Skeletal muscle tissue (tissue), 4 donors: ENCODE measurements around the gene CYP2R1. TPM values are rescaled to one million over a fixed set of nuclear protein-coding genes. Genes with fewer than 3 reads are reported as not detected.

Experiments
- H3K27ac ChIP-seq: one replicate; pipeline ENCODE4 v1.7.0; 2013; ENCODE audit warnings: mild to moderate bottlenecking, low read depth, low read length, inconsistent platforms
- H3K27me3 ChIP-seq, 3 donors: one replicate each; pipeline ENCODE4 v1.7.0; 2013; ENCODE audit warnings: low read length in 3 of 3; ENCODE audit not compliant: control insufficient read depth in 3 of 3, insufficient read depth in 3 of 3
- H3K36me3 ChIP-seq, 3 donors: one replicate each; pipeline ENCODE4 v1.7.0; 2013; ENCODE audit warnings: low read length in 3 of 3; ENCODE audit not compliant: control insufficient read depth in 3 of 3, insufficient read depth in 3 of 3
- H3K4me1 ChIP-seq, 3 donors: one replicate each; pipeline ENCODE4 v1.7.0; 2013; ENCODE audit warnings: low read length in 3 of 3, mild to moderate bottlenecking in 3 of 3; ENCODE audit not compliant: control insufficient read depth in 3 of 3, insufficient read depth in 3 of 3
- H3K4me3 ChIP-seq, 3 donors: one replicate each; pipeline ENCODE4 v1.7.0; 2013; ENCODE audit warnings: low read length in 3 of 3
- H3K9ac ChIP-seq, 3 donors: one replicate each; pipeline ENCODE4 v1.7.0; 2013; ENCODE audit warnings: low read length in 3 of 3, mild to moderate bottlenecking in 3 of 3, moderate library complexity in 2 of 3, low read depth in 1 of 3
- H3K9me3 ChIP-seq, 3 donors: one replicate each; pipeline ENCODE4 v1.7.0; 2013; ENCODE audit warnings: low read length in 3 of 3; ENCODE audit not compliant: control insufficient read depth in 3 of 3
- total RNA-seq: library from RNA; depleted of rRNA; stranded (reverse); fragments of >200 nt; gene quantifications from one replicate; pipeline ENCODE4 v1.2.3, GENCODE V29; 2014
- donor health status: Osteomylitis.

CYP2R1 gene
- total RNA-seq, 1 donor from 2014 or later = 9.9 TPM

DNA sequence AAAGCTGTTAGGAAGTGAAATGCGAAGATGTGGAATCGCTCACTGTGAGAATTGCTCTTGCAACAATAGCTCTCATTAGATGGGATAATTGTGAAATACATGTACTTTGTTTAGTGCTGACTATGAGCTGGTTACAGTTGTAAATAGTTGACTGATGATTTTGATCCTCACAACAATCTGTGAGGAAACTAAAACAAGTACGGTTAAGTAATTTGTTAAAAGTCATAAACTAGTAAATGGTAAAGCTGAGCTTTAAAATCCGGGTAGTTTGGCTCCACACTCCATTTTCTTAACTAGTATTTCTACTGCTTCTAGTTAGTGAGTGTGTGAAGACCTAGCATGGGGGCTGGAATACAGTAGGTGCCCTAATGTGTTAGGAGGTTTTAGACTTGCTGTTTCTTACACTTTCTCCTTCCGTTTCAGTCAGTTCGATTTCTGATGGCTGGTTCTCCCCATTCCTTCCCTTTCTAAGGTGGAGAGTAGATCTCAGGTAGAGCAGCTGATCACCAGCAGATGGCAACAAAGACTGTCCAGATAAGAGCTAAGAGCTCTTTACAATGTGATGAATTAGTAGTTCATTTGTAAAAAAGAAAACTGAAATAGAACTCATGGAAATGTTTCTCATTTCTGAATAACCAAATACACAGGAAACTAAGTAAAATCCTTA is 16.3 kb upstream of the CYP2R1 start:
- Histone ChIP-seq H3K27me3 (peaks cover 0 to 18% (median 7%) of the 10 kb centered on the region in 3 donors), H3K9me3 (no peaks in the 10 kb centered on the region), H3K4me3 (no peak overlapping the region), H3K36me3 (no peaks in the 10 kb centered on the region), H3K4me1 (peaks cover 13 to 14% (median 13%) of the 10 kb centered on the region in 3 donors), H3K27ac (no peak overlapping the region), H3K9ac (no peak overlapping the region)

GRCh38 chr11:14907411-14908213 is 15.6 kb upstream of the CYP2R1 start:
- H3K36me3 ChIP-seq = no peaks in the 10 kb centered on the region
- no peak overlapping the region for H3K4me3 ChIP-seq
- H3K27ac ChIP-seq = no peak overlapping the region
- no peak overlapping the region for H3K9ac ChIP-seq
- H3K9me3 ChIP-seq = no peaks in the 10 kb centered on the region
- peaks cover 0 to 21% (median 7%) of the 10 kb centered on the region in 3 donors for H3K27me3 ChIP-seq
- peaks cover 13 to 14% (median 13%) of the 10 kb centered on the region in 3 donors for H3K4me1 ChIP-seq

DNA sequence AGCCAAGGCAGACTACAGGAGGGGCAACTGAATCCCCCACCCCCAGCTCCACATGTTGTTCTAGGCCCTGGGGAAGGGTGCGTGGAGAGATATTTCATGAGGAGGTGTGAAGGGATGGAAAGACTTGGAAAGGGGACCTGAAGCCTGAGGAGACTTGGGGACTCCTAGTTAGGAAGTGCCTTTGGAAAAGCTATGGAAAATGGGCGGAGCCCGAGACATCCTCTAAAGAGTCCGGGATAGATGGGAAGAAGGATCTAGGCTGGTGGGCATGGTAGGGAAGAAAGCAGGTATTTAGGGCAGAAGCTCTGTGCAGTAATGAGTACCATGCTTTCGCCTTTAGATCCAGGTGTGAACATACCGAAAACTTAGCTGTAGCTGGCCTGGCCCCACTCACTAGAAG is 15.0 kb upstream of the CYP2R1 start:
- Histone ChIP-seq H3K9me3 (no peaks in the 10 kb centered on the region), H3K4me3 (no peak overlapping the region), H3K4me1 (peaks cover 13 to 14% (median 13%) of the 10 kb centered on the region in 3 donors), H3K9ac (no peak overlapping the region), H3K27me3 (peaks cover 0 to 23% (median 7%) of the 10 kb centered on the region in 3 donors), H3K36me3 (no peaks in the 10 kb centered on the region), H3K27ac (no peak overlapping the region)

GRCh38 chr11:14906578-14906977 is 14.5 kb upstream of the CYP2R1 start:
- no peaks in the 10 kb centered on the region for H3K9me3 ChIP-seq

GRCh38 chr11:14905104-14906033 is 13.3 kb upstream of the CYP2R1 start:
- Histone ChIP-seq H3K9ac (peak overlapping the region; percentile 33 to 60 (median 58)), H3K27ac (no peak overlapping the region)

More at GRCh38 chr11:14906578-14906977, 14.5 kb upstream of the CYP2R1 start:
- peaks cover 0 to 23% (median 7%) of the 10 kb centered on the region in 3 donors for H3K27me3 ChIP-seq
- H3K36me3 ChIP-seq = no peaks in the 10 kb centered on the region
- no peak overlapping the region for H3K9ac ChIP-seq
- H3K27ac ChIP-seq = no peak overlapping the region
- peaks cover 13 to 14% (median 13%) of the 10 kb centered on the region in 3 donors for H3K4me1 ChIP-seq
- no peak overlapping the region for H3K4me3 ChIP-seq

DNA sequence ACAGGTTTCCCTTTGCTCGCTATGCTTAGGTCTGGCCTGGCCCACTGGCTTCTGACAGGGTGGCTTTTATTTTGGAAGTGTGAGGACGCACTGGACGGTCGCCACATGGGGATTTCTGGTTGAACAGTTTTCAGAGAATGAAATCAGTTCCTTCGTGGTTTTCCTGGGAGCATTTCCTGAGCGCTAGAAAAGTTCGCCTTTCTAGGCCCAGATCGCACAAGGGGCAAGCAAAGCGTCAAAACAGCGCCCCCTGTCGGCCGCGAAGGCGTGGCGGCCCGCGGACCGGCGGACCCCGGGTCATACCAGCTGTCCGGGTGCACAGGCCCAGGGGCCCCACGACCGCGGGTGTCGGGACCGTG is 12.7 kb upstream of the CYP2R1 start:
- H3K36me3 ChIP-seq = no peaks in the 10 kb centered on the region
- peaks cover 13 to 14% (median 13%) of the 10 kb centered on the region in 3 donors for H3K4me1 ChIP-seq
- H3K27ac ChIP-seq = no peak overlapping the region
- peak overlapping the region; percentile 33 to 60 (median 58) for H3K9ac ChIP-seq
- H3K4me3 ChIP-seq = peak overlapping the region; percentile 71 to 77 (median 72)
- no peaks in the 10 kb centered on the region for H3K9me3 ChIP-seq
- peaks cover 0 to 23% (median 7%) of the 10 kb centered on the region in 3 donors for H3K27me3 ChIP-seq

More at GRCh38 chr11:14905104-14906033, 13.3 kb upstream of the CYP2R1 start:
- H3K4me3 ChIP-seq = peak overlapping the region; percentile 71 to 77 (median 72)
- H3K4me1 ChIP-seq = peaks cover 13 to 14% (median 13%) of the 10 kb centered on the region in 3 donors
- no peaks in the 10 kb centered on the region for H3K9me3 ChIP-seq
- no peaks in the 10 kb centered on the region for H3K36me3 ChIP-seq
- H3K27me3 ChIP-seq = peaks cover 0 to 23% (median 7%) of the 10 kb centered on the region in 3 donors

- Histone ChIP-seq H3K4me1 (peaks cover 13 to 14% (median 13%) of the 10 kb centered on the region in 3 donors), H3K4me3 (no peak overlapping the region), H3K27me3 (peaks cover 0 to 23% (median 7%) of the 10 kb centered on the region in 3 donors), H3K27ac (no peak overlapping the region), H3K36me3 (no peaks in the 10 kb centered on the region), H3K9ac (no peak overlapping the region), H3K9me3 (no peaks in the 10 kb centered on the region)
These were observed 10.8 kb upstream of the CYP2R1 start for GRCh38 chr11:14902650-14903350.

DNA sequence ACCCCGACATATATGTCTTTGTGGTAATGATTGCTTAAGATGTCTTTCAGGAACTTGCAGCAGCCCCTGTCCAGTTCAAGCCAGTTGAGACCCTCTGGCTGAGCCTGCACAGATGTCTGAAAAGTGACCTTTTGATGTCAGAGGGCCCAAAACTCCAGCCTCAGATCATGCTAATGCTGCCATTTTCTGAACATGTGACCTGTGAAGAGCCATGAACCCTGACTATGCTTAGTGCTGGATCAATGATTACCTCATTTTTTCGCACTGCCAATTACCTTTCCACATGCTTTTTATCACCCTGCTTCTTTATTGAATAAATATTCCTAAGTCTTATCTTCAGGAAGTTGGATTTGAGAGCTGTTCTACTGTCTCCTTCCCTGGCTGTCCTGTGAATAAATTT is 6.9 kb upstream of the CYP2R1 start:
- H3K27ac ChIP-seq = no peak overlapping the region
- H3K36me3 ChIP-seq = no peaks in the 10 kb centered on the region
- peaks cover 0 to 8% (median 0%) of the 10 kb centered on the region in 3 donors for H3K27me3 ChIP-seq
- H3K4me3 ChIP-seq = no peak overlapping the region
- no peak overlapping the region for H3K9ac ChIP-seq
- H3K9me3 ChIP-seq = no peaks in the 10 kb centered on the region
- no peaks in the 10 kb centered on the region for H3K4me1 ChIP-seq

DNA sequence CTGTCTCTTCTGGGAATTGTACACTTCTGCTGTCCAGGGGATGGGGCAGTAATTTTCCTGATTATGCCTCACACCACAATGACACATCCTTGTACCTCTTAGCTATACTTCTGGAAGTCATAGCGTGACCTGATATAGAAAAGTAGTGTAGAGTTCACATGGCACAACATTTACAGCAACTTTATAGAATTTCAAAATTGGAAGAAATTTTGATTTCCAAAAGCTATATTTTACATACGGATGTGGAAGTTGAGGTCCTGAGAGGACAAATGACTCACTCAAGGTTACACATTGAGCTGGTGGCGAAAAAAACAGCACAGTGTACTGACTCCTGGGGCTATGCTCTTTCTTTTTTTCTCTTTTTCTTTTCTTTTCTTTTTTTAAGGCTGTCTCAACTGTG is 6.3 kb upstream of the CYP2R1 start:
- Histone ChIP-seq H3K4me1 (no peaks in the 10 kb centered on the region), H3K9ac (no peak overlapping the region), H3K27me3 (peaks cover 0 to 6% (median 0%) of the 10 kb centered on the region in 3 donors), H3K27ac (no peak overlapping the region), H3K9me3 (no peaks in the 10 kb centered on the region), H3K36me3 (no peaks in the 10 kb centered on the region), H3K4me3 (no peak overlapping the region)
